Measurements from ENCODE around the gene KLF13. TPM values are rescaled to one million over a fixed set of nuclear protein-coding genes. Genes with fewer than 3 reads are reported as not detected.
A peak's percentile ranks its signal among the peaks of the same experiment; 100 is the strongest.

The KLF13 gene
- polyA plus RNA-seq, 2 donors: 9.0 to 20.9 TPM

- no peaks in the 10 kb centered on the region for H3K9me3 ChIP-seq (ENCODE audit: control insufficient read depth in 2 of 2, insufficient read depth in 1 of 2, low read depth in 1 of 2, low read length in 1 of 2)
- H3K4me1 ChIP-seq (ENCODE audit: control insufficient read depth in 2 of 2, insufficient read depth in 2 of 2, low read length in 1 of 2): peaks cover 36 to 44% of the 10 kb centered on the region in 2 donors
- peak overlapping the region in 1 of 2 donors; percentile 17 for H3K27ac ChIP-seq (ENCODE audit: low read depth in 2 of 2, low read length in 1 of 2)
- no peaks in the 10 kb centered on the region for H3K36me3 ChIP-seq (ENCODE audit: control insufficient read depth in 2 of 2, insufficient read depth in 2 of 2, low read length in 1 of 2)
- H3K27me3 ChIP-seq (ENCODE audit: control insufficient read depth in 1 of 2, insufficient read depth in 2 of 2, low read length in 2 of 2): no peaks in the 10 kb centered on the region
- no peak overlapping the region for H3K4me3 ChIP-seq (ENCODE audit: low read depth in 1 of 2, low read length in 2 of 2)
- WGBS, 2 donors: 72 to 78% methylated on average over 12 of the region's 12 CpGs
Measured at GRCh38 chr15:31337352-31338031, 10.9 kb downstream of the KLF13 start.

DNA sequence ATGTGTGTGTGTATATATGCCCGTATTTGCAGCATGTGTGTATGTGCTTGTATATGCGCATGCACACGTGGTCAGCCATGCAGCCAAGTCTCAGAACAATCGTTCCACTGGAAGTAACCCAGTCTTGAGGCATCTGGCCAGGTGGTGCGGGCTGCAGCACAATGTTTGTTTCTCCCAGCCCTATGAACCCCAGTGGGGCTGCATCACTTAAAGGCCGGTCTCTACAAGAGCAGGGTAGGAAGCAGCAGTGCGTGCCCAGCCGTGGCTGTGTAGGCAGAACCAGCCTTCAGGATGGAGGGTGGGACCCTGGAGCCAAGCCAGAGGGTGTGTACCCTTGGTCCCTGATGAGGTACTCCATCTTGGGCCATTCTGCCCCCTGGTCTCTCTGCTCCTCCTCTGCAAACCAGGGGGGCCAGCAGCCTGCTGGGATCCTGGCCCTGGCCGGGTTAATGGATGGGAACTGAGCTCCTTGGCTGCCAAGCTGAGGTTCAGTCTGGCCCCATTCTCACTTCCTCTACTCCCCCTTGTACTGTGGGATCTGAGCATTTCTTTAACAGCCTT lies 11.8 kb downstream of the KLF13 start:
- Histone ChIP-seq H3K27me3 (ENCODE audit: control insufficient read depth in 1 of 2, insufficient read depth in 2 of 2, low read length in 2 of 2) (no peaks in the 10 kb centered on the region), H3K27ac (ENCODE audit: low read depth in 2 of 2, low read length in 1 of 2) (peak overlapping the region; percentile 75 to 81), H3K4me3 (ENCODE audit: low read depth in 1 of 2, low read length in 2 of 2) (no peak overlapping the region), H3K4me1 (ENCODE audit: control insufficient read depth in 2 of 2, insufficient read depth in 2 of 2, low read length in 1 of 2) (peaks cover 36 to 49% of the 10 kb centered on the region in 2 donors), H3K9me3 (ENCODE audit: control insufficient read depth in 2 of 2, insufficient read depth in 1 of 2, low read depth in 1 of 2, low read length in 1 of 2) (no peaks in the 10 kb centered on the region), H3K36me3 (ENCODE audit: control insufficient read depth in 2 of 2, insufficient read depth in 2 of 2, low read length in 1 of 2) (no peaks in the 10 kb centered on the region)
- WGBS, 2 donors: 24 to 28% methylated on average over 9 of the region's 9 CpGs

GRCh38 chr15:31338879-31339557 lies 12.4 kb downstream of the KLF13 start:
- peaks cover 37 to 56% of the 10 kb centered on the region in 2 donors for H3K4me1 ChIP-seq (ENCODE audit: control insufficient read depth in 2 of 2, insufficient read depth in 2 of 2, low read length in 1 of 2)
- peak overlapping the region; percentile 75 to 87 for H3K27ac ChIP-seq (ENCODE audit: low read depth in 2 of 2, low read length in 1 of 2)
- H3K4me3 ChIP-seq (ENCODE audit: low read depth in 1 of 2, low read length in 2 of 2): no peak overlapping the region
- whole genome bisulfite sequencing, 2 donors: 17 to 25% methylated on average over 9 of the region's 9 CpGs
- H3K27me3 ChIP-seq (ENCODE audit: control insufficient read depth in 1 of 2, insufficient read depth in 2 of 2, low read length in 2 of 2): no peaks in the 10 kb centered on the region
- H3K36me3 ChIP-seq (ENCODE audit: control insufficient read depth in 2 of 2, insufficient read depth in 2 of 2, low read length in 1 of 2): no peaks in the 10 kb centered on the region
- no peaks in the 10 kb centered on the region for H3K9me3 ChIP-seq (ENCODE audit: control insufficient read depth in 2 of 2, insufficient read depth in 1 of 2, low read depth in 1 of 2, low read length in 1 of 2)

DNA sequence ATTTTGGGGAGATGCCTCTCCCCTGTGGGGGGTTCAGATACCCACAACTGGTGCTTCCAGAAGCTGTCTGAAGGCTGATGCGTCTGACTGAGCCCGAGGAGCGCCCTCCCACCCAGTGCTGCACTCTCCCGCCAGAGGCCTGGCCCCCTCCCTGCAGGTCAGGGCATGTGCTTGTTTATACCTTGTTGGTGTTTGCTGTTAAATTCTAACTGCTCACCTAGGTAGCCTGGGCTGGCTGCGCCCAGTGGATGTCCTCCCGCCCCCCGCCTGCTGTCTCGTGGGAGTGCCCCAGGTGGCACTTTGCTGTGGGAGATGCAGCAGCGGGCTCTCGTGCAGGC lies 12.9 kb downstream of the KLF13 start:
- Histone ChIP-seq H3K4me3 (ENCODE audit: low read depth in 1 of 2, low read length in 2 of 2) (no peak overlapping the region), H3K27me3 (ENCODE audit: control insufficient read depth in 1 of 2, insufficient read depth in 2 of 2, low read length in 2 of 2) (no peaks in the 10 kb centered on the region), H3K4me1 (ENCODE audit: control insufficient read depth in 2 of 2, insufficient read depth in 2 of 2, low read length in 1 of 2) (peaks cover 37 to 60% of the 10 kb centered on the region in 2 donors), H3K27ac (ENCODE audit: low read depth in 2 of 2, low read length in 1 of 2) (peak overlapping the region; percentile 31 to 87), H3K9me3 (ENCODE audit: control insufficient read depth in 2 of 2, insufficient read depth in 1 of 2, low read depth in 1 of 2, low read length in 1 of 2) (no peaks in the 10 kb centered on the region), H3K36me3 (ENCODE audit: control insufficient read depth in 2 of 2, insufficient read depth in 2 of 2, low read length in 1 of 2) (no peaks in the 10 kb centered on the region)
- WGBS, 2 donors: 50 to 60% methylated on average over 10 of the region's 10 CpGs

GRCh38 chr15:31340047-31340446 lies 13.4 kb downstream of the KLF13 start:
- H3K4me3 ChIP-seq (ENCODE audit: low read depth in 1 of 2, low read length in 2 of 2): no peak overlapping the region
- H3K27ac ChIP-seq (ENCODE audit: low read depth in 2 of 2, low read length in 1 of 2): peak overlapping the region in 1 of 2 donors; percentile 19
- 61 to 65% methylated on average over 5 of the region's 5 CpGs for WGBS, 2 donors
- H3K4me1 ChIP-seq (ENCODE audit: control insufficient read depth in 2 of 2, insufficient read depth in 2 of 2, low read length in 1 of 2): peaks cover 42 to 61% of the 10 kb centered on the region in 2 donors
- H3K9me3 ChIP-seq (ENCODE audit: control insufficient read depth in 2 of 2, insufficient read depth in 1 of 2, low read depth in 1 of 2, low read length in 1 of 2): no peaks in the 10 kb centered on the region
- H3K27me3 ChIP-seq (ENCODE audit: control insufficient read depth in 1 of 2, insufficient read depth in 2 of 2, low read length in 2 of 2): no peaks in the 10 kb centered on the region
- no peaks in the 10 kb centered on the region for H3K36me3 ChIP-seq (ENCODE audit: control insufficient read depth in 2 of 2, insufficient read depth in 2 of 2, low read length in 1 of 2)

DNA sequence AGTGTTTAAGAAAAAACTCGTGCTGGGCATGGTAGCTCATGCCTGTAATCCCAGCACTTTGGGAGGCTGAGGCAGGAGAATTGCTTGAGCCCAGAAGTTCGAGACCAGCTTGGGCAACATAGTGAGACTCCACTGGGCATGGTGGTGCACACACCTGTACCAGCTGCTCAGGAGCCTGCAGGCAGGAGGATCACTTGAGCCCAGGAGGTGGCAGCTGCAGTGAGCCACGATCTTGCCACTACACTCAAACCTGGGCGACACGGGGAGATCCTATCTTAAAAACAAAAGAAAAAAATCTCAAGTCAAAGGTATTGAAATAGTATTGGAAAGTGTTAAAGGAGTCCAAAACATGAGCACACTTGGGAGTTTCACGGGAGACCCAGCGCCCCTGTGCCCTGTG lies 14.0 kb downstream of the KLF13 start:
- Histone ChIP-seq H3K27ac (ENCODE audit: low read depth in 2 of 2, low read length in 1 of 2) (no peak overlapping the region), H3K4me1 (ENCODE audit: control insufficient read depth in 2 of 2, insufficient read depth in 2 of 2, low read length in 1 of 2) (peaks cover 41 to 62% of the 10 kb centered on the region in 2 donors), H3K36me3 (ENCODE audit: control insufficient read depth in 2 of 2, insufficient read depth in 2 of 2, low read length in 1 of 2) (no peaks in the 10 kb centered on the region), H3K4me3 (ENCODE audit: low read depth in 1 of 2, low read length in 2 of 2) (no peak overlapping the region), H3K27me3 (ENCODE audit: control insufficient read depth in 1 of 2, insufficient read depth in 2 of 2, low read length in 2 of 2) (no peaks in the 10 kb centered on the region), H3K9me3 (ENCODE audit: control insufficient read depth in 2 of 2, insufficient read depth in 1 of 2, low read depth in 1 of 2, low read length in 1 of 2) (no peaks in the 10 kb centered on the region)
- 83 to 88% methylated on average over 7 of the region's 7 CpGs for WGBS, 2 donors

DNA sequence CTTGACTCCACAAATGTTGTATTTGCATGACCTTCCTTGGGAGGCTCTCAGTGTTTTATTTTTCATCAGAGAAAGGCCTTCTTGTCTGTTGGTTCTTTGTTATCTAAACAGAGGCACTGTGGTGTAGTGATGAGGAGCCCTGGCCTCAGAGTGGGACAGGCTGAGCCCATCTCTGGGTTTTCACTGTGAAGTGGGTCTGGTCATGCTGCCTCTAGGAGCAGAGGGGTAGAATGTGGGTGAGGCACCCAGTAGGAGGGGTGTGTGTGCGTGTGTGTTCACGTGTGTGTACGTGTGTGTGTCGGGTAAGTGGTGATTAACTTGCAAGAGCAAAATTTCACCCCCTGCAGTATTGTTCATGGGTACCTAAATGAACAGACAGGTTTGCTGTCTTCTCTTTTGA lies 14.4 kb downstream of the KLF13 start:
- no peaks in the 10 kb centered on the region for H3K36me3 ChIP-seq (ENCODE audit: control insufficient read depth in 2 of 2, insufficient read depth in 2 of 2, low read length in 1 of 2)
- H3K9me3 ChIP-seq (ENCODE audit: control insufficient read depth in 2 of 2, insufficient read depth in 1 of 2, low read depth in 1 of 2, low read length in 1 of 2): no peaks in the 10 kb centered on the region
- no peak overlapping the region for H3K4me3 ChIP-seq (ENCODE audit: low read depth in 1 of 2, low read length in 2 of 2)
- peak overlapping the region in 1 of 2 donors; percentile 23 for H3K27ac ChIP-seq (ENCODE audit: low read depth in 2 of 2, low read length in 1 of 2)
- H3K27me3 ChIP-seq (ENCODE audit: control insufficient read depth in 1 of 2, insufficient read depth in 2 of 2, low read length in 2 of 2): no peaks in the 10 kb centered on the region
- WGBS, 2 donors: 74 to 80% methylated on average over 4 of the region's 4 CpGs
- peaks cover 38 to 61% of the 10 kb centered on the region in 2 donors for H3K4me1 ChIP-seq (ENCODE audit: control insufficient read depth in 2 of 2, insufficient read depth in 2 of 2, low read length in 1 of 2)

DNA sequence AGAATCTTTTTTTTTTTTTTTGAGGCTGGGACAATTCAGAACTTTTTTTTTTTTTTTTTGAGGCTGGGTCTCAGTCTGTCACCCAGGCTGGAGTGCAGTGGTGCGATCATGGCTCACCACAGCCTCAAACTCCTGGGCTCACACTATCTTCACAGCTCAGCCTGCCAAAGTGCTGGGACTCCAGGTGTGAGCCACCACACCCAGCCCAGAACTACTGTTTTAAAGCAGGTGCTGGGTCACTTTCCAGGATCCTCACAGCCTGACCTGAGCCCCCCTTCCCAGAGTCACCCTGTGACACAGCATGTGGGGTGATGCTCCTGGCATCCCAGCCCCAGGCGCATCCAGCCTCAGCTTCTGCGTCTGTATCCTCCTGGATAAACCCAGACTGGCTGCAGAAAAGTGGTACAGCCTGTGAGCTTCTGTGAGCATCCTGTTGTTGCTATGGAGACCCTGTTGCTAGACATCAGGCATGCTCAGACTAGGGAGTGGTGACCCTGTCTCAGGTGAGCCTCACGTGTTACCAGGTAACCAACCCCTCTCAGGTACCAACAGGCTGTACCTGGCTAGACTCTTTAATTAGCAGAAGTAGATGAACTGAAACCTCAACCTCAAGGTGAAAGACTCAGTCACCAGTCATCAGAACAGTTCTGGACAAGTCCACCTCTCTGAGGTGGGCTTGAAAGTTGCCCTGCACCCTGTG lies 15.0 kb downstream of the KLF13 start:
- Histone ChIP-seq H3K9me3 (ENCODE audit: control insufficient read depth in 2 of 2, insufficient read depth in 1 of 2, low read depth in 1 of 2, low read length in 1 of 2) (no peaks in the 10 kb centered on the region), H3K27me3 (ENCODE audit: control insufficient read depth in 1 of 2, insufficient read depth in 2 of 2, low read length in 2 of 2) (no peaks in the 10 kb centered on the region), H3K4me3 (ENCODE audit: low read depth in 1 of 2, low read length in 2 of 2) (no peak overlapping the region), H3K4me1 (ENCODE audit: control insufficient read depth in 2 of 2, insufficient read depth in 2 of 2, low read length in 1 of 2) (peaks cover 36 to 59% of the 10 kb centered on the region in 2 donors), H3K27ac (ENCODE audit: low read depth in 2 of 2, low read length in 1 of 2) (no peak overlapping the region), H3K36me3 (ENCODE audit: control insufficient read depth in 2 of 2, insufficient read depth in 2 of 2, low read length in 1 of 2) (no peaks in the 10 kb centered on the region)
- 81 to 86% methylated on average over 4 of the region's 4 CpGs for WGBS, 2 donors

DNA sequence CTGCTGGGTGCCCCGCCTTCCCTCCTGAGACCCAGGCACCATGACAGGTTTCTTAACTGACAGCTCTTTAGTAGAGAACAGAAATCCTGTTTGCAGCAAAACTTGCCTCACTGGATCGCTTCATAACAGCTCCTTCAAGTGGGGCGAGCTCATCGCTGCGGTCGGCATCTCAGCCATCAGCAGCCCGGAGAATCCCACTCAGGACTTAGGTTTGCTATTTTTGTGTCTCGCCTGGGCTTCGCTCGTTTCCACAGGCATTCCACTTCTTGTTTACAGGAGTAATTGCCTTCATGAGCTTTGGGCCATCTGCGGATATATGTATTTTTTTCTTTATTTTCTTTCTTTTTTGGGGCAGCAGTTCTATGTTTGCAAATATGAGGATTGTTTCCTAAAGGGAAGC lies 15.7 kb downstream of the KLF13 start:
- H3K4me1 ChIP-seq (ENCODE audit: control insufficient read depth in 2 of 2, insufficient read depth in 2 of 2, low read length in 1 of 2): peaks cover 32 to 60% of the 10 kb centered on the region in 2 donors
- no peaks in the 10 kb centered on the region for H3K36me3 ChIP-seq (ENCODE audit: control insufficient read depth in 2 of 2, insufficient read depth in 2 of 2, low read length in 1 of 2)
- 83% methylated on average over 11 of the region's 11 CpGs for WGBS, 2 donors
- no peaks in the 10 kb centered on the region for H3K9me3 ChIP-seq (ENCODE audit: control insufficient read depth in 2 of 2, insufficient read depth in 1 of 2, low read depth in 1 of 2, low read length in 1 of 2)
- H3K4me3 ChIP-seq (ENCODE audit: low read depth in 1 of 2, low read length in 2 of 2): no peak overlapping the region
- H3K27me3 ChIP-seq (ENCODE audit: control insufficient read depth in 1 of 2, insufficient read depth in 2 of 2, low read length in 2 of 2): no peaks in the 10 kb centered on the region
- no peak overlapping the region for H3K27ac ChIP-seq (ENCODE audit: low read depth in 2 of 2, low read length in 1 of 2)

All from esophagus (tissue), 2 donors.